Activated naive CD8-positive, alpha-beta T cell treated with anti-CD3 and anti-CD28 coated beads, Interleukin-2, amount 50 U/mL, for 16 hours (primary cell): ENCODE results near the gene FGF6.

ENCODE experiments used
- DNase-seq: peaks from one replicate; pipeline ENCODE4 v3.0.0-alpha.2; 2020; ENCODE audit warnings: low read depth, low spot score

Gene FGF6

DNA sequence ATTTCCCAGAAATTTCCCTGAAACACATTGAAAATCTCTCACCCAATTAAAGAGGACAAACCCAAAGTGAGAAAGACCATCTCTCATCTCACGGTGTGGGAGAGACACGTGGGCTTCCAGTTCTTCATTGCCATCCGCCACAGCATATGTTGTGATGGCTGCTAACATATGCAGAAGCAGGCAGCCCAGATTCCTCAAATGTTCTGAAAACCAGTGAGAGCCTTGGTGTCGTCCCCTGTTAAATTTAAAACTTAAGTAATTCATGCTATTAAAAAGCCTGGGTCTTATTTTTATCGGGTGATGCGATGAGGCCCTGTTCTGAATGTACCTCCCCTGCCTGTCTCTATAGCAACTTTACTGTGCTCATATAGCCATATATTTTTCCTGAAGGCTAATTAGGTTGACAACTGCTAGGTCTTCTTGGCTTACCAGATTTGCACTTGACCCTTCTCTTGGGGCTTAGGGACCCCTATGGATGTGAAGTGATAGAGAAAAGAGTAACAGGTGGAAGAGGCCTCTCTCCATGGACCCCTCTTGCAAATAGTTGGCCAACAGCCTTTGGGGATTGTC, 2.8 kb upstream of the FGF6 start:
- DNase-seq: no peak

DNA sequence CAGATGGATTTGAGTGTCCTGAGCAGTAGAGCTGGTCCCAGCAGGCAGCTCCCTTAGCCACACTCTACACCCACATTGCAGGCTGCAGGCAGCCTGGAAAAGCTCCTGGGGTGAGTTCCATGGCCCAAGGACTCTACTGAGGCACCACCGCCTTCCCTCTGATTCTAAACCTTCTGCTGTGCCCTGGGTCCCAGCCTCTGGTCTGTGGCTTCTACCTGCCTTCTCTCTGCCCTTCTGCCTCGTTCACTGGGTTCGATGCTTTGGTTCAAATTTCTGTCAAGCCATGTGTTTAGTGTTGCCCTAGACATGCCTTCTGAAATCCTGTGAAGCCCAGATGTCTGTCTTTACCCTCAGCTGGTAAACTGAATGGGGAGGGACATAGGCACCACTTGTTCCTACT, 1.5 kb upstream of the FGF6 start:
- no peak for DNase-seq

DNA sequence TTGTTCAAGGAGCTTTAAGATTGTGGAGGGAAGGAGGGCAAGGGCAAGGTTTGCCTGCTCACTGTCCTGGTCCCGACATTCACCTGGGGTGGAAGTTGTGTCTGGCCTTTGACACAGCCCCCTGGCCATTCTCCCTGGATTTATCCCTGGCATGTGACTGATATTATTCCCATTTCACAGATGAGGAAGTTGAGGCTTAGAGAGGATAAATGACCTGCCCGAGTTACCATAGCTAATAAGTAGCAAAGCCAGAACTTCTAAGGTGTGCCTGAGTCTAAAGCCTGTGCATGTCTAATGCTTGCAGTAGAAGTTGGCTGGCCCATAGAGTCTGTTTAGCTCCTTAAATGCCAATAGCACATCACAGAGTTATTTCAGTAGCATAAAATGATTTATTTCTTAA, 720 bp upstream of the FGF6 start:
- no peak for DNase-seq

DNA sequence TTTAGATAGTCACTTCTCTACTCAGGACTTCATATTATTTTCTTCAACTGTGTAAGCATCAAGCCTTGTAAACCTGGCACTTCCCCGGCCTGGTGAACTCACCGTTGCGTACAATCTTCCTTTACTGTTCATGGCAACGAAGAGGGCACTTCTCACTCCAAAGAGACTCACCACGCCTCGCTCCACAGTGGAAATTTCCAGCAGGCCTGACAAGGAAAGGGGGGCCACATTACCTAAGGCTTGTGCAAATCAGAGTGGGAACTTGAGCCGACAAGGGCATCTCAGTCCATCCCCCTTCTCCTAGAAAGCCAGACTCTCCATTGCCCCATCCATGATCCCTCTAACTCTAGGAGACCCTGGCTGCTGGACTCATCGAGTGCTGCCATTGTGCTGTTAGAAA, 1.6 kb downstream of the FGF6 start:
- DNase-seq: no peak

DNA sequence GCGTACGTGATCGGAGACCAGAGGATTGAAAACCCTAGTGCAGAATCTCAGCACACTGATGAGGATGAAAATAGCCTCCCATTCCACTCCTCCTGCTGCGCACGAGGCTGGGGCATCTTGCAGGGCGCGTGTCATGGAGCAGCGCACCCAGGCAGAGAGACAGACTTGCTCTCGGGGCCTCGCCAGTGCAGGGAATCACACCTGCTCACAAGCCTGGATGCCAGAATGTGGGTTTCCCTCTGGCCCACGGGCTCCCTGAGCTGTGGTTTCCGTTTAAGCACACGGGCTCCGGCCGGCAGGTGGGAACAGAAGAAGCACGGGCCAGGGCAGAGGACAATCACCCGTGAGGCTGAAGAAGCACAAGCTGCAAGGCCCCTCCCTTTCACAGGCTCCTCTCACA, 2.0 kb downstream of the FGF6 start:
- DNase-seq: no peak

DNA sequence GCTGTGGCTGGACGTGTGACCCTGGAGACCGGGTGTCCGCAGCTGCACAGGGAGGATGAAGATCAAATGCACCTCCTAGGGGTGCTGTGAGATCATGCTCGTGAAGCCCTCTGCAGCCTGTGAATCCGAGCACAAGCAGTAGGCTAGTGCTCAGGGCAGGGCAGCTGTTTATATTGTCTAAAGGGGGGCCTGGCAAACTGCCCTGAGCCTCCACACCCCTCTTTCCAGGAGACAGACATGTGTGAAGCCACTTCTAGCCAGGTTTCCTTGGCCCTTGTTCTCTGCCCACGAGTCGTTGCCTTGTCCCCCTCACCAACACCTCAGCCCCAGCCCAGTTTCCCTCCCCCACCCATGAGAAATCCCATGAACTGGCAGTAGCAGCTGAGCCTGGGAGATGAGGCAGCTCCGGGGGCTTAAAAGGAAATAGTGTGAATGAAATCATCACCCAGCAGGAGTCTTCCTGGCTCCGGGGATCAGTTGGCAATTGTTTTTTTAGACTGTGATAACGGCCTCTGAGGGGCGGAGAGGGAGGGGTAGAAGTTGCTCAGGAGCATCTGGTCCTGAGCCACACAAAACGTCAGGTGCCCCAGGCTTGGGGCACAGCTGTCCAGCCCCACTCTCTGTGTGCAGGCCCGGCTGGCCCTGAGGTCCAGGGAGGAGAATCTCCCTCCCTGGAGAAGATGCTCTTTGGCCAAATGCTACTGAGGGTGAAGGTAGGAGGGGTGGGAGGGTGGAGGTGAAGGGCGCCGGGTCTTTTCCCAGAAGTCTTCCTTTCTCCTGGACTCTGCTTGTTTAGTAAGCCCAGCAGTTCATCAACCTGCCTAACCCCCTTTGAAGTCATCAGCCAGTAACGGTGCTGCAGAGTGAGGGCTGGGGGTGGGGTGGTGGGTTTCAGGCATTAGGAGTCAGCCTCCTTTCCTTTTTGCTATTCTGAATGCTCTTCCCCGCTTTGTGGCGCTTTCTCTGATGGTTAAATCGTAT, 4.0 kb downstream of the FGF6 start:
- DNase-seq: no peak

DNA sequence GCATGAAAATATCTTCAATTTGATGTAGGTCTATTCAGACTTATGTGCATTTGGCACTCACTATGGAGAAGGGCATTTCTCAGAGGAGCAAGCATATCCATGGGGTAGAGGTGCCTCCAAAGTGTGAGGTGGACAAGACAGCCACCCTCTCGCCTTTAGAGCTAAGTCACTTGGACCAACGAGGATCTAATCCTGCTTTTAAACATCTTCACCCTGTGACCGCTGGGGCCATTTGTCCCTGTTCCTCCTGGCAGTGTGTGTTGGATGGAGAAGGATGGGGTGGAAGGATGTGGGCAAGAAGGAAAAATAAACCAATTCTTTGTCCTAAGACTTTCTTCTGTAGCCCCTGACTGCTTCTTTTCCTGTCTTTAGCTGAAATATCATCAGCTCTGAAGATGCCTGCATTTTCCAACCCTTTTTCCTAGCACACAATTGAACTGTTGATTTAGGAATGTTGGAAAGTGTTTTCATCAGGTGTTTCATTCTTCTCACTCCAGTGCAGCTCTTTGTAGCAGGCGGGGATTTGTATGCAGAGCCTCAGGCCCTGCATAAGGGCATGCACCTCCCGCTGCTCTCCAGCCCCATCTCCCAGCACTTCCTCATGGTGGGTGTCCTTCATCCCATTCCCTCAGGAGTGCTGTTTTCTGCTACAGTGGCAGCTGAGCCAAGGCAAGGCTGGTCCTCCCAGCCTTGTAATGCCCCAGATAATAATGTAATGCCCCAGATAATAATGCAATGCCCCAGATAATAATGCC, 5.3 kb downstream of the FGF6 start:
- DNase-seq: no peak

DNA sequence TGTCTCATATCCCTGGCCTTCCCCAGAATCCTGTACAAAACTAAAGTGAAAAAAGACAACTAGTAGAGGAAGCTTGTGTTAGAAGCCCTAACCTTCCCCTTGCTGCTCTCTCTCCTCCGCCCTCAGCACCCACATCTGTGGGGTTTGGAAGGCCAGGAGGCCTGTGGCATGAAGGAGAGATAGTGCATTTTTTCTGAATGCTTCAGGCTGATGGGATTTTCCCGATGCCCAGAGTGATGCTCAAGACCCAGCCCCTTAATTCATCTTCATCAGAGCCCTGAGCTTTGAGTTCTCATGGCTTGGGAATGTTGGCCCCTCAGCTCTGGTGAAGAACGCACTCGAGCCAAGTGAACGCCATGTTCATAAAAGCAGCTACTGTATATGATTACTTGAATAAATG, 5.9 kb downstream of the FGF6 start:
- DNase-seq: no peak

DNA sequence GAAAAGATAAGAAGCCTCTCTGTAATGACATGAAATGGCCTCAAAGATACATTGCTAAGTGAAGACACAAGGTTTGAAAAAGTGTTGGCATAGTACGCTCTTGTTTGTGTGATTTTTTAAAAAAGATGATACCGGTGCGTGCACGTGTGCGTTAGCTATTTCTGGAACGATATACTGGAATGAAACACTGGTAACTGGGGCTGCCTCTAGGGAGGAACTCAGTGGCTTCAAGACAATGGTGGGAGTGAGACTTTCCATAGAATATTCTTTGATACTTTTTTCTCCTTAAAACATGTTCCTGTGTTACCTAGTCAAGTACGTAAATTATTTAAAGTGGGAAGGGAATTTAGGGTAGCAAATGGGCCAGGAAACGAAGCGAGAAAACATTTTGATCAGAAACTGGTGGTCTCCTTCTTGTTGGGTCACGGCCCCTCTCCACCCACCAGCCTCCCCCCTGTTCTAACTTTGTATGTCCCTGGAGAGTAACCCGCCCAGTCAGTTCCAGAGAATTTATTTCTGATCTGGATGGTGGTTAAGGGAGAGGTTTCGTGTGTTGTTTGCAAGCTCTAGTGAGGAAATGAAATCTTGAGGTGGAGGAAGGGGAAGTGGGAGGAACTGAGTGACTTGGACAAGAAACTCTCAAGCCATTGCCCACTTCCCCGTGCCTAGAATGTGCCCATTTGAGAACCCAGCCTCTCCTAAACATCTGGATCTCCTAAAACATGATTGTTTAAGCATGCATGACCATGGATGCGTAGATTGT, 6.6 kb downstream of the FGF6 start:
- DNase-seq: no peak

DNA sequence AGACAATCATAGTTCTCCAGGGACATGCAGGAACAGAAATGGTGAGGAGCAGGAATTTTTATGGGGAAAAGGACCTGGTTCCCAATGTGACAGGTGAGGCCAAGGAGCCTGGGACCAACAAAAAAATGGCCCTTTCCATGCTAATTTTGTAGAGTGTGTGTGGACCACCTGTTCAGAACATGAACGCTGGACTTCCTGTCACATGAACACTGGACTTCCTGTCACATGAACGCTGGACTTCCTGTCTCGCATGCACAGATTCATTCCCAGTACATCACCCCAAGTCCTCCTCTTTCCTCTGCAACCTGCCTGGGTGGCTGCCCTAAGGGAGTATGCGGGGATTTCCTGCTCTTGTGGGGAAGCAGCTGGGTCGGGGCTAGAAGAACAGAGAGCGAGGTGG, 10.1 kb downstream of the FGF6 start:
- DNase-seq: no peak

DNA sequence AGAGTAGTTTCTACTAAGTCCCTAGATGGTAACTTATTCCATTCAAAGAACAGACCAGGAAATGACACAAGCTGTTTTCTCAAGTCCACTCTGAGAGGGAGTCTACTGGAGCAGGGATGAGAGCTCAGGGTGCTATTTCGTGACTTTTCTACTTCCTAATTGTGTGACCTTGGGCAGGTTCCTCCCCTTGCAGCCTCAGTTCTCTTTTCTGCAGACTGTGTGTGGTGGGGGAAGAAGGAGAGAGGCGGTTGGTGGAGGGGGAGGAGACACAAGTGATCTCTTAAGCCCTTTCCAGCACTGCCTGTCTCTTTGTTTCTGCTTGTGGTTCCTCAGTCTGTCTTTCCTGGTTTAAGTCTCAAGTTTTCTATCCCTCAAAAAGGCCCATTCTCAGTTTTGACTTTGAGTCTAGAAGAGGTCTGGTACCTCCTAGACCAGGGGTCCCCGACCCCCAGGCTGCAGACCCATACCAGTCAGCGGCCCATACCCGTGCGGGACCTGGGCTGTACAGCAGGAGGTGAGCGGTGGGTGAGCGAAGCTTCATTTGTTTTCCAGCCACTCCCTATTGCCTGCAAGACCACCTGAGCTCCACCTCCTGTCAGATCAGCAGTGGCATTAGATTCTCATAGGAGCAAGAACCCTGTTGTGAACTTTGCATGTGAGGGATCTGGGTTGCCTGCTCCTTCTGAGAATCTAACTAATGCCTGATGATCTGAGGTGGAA, 10.7 kb downstream of the FGF6 start:
- no peak for DNase-seq

DNA sequence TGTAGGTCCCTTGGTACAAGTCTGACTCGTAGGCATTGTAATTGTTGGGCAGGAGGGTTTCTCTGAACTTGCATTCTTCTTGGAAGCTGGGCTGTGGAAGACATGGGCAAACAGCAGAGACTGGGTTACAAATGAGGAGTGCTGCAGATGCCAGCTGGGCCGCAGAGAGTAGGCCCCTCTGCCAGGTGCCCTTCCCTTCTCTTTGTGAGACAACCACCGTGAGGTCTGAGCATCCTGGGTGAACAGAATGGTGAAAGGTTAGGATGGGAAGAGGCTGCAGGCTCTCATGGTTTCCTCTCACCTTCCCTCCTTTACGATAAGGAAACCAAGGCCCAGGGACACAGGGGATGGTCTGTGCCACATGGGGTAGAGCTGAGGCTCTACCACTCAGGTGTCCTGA, 11.3 kb downstream of the FGF6 start:
- DNase-seq: no peak

DNA sequence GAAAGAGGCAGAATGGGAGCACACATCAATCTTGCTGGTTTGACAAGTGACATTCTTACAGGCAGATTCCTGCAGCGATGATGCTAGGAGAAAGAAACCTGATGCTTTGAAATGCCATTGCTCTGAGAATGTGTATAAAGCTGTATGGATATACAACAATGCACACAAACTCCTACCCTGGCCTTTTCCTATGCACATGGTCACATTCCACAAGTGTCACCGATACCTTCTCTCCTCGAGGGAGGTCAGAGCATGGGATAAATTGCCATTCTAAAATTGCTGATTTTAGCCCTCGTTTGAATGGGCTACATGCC, 11.9 kb downstream of the FGF6 start:
- DNase-seq: no peak

DNA sequence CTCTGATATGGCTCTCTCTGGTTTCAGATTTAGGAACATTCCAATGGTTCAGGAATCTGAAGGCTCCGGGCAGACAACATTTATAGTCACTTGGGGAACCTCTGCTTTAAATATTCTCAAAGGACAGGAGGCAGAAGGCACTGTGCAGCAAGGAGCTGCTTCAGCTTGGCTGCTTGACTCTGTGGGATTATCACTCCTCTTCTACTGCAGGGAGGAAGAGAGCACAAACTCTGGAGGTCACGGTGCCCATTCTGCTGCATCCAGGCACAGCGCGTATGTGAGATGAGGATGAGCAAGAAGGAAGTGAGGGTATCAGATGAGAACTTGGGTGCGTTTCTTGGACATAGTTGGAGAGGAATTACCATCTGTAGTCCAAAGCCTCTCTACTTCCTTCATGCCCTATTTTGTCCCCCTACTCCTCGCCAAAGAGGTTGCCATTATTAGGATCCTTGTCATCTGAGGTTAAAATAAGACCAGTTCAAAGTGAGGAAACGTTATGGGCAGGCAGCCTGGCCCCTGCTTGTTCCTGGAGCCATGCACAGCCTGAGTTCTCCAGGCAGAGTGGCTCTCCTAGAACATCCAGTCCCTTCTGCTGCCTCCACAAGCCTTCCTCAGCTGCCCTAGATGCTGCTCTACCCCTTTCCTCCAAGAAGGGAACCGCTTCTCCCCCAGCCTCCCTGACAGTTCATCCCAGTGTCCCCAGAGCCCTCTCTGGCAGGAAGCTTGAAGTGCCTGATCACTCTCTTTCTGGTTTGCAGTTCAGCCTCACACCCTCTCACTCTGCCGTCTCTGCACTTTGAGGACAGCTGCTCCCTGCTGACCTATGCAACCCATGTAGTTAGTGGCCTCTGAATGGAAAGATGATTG, 12.5 kb downstream of the FGF6 start:
- no peak for DNase-seq

DNA sequence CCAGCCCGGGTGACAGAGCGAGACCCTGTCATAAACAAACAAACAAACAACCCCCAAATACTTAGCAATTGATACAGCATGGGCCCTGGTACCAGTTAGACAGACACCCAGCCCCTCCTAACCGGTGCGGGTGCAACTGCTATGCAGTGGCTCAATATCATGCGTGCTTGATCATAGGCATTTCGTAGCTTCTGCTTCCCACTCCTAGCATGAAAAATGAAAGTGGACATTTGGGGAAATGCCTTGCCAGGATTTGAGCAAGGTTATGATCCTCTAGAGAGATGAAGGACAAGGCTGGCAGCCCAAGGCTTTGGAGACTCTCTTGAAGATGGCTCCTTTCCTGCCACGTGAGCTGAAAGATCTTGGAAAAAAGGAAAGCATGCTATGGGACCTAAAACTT, 13.7 kb downstream of the FGF6 start:
- DNase-seq: no peak

DNA sequence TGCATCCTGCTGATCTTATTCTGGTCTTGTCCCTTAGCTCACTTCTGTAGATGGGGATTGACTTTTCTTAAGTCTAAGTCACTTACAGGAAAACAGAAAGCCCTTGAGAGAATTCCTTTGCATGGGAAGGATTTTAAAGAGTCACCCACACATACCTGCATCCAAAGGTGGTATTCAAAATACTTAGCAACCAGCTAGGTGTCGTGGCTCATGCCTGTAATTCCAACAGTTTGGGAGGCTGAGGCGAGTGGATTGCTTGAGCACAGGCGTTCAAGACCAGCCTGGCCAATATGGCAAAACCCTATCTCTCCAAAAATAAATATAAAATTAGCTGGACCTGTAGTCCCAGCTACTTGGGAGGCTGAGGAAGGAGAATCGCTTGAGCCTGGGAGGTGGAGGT, 14.2 kb downstream of the FGF6 start:
- no peak for DNase-seq

DNA sequence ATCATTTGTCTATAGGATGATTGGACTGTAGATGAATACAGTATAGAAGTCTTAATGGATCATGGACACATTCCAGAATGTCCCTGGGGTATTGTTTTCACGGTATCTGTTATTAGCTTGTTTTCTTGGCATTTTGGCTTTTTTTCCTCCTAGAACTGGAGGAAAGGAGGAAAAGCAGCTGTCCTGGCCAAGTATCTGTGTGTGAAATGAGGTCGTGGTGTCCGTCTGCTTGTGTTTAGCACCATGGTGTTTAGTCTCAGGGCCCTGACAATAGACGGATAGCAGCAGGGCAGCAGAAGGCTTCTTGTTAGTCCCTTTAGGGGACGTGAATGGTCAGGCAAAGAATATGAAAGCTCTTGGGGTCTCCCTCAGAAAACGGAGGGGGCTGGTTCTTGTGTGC, 21.2 kb downstream of the FGF6 start:
- DNase-seq: no peak

DNA sequence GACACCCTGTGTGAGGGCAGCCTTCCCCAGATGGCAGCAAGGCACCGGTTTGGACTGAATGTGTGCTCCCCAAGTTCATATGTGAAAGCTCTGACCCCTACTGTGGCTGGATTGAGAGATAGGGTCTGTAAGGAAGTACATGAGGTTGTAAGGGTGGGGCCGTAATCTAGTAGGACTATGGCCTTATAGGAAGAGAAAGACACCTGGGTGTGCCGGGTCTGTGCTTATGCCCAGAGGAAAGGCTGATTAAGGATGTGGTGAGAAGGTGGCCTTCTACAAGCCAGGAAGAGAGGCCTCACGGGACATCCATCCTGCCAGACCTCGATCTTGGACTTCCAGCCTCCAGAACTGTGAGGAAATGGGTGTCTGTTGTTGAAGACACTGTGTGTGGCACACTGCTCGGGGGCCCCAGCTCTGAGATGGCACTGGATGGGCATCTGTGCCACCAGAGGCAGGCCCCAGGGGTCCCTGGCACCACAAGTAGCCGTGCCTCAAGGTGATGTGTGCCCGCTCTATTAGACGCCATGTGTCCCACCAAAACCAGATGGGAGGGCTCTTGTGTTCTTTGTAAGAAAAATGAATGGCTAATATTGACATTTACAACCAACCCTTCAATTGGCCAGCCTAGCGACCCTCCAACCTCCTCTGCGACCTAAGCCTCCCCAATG, 22.0 kb downstream of the FGF6 start:
- no peak for DNase-seq

DNA sequence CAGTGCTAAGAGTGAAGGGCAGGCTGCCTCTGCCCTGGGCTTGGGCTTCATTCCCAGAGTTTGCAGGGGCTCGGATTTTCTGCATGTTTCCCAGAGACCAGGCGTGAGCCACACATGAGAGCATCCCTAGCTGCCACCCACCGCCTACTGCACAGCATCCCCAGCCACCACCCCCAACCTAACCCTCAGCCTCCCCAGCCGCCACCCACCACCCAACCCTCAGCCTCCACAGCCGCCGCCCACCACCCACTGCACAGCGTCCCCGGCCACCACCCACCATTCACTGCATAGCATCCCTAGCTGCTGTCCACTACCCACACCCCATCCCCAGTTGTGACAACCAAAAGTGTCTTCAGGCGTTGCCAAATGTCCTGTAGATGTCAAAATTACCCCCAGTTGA, 22.6 kb downstream of the FGF6 start:
- DNase-seq: no peak

DNA sequence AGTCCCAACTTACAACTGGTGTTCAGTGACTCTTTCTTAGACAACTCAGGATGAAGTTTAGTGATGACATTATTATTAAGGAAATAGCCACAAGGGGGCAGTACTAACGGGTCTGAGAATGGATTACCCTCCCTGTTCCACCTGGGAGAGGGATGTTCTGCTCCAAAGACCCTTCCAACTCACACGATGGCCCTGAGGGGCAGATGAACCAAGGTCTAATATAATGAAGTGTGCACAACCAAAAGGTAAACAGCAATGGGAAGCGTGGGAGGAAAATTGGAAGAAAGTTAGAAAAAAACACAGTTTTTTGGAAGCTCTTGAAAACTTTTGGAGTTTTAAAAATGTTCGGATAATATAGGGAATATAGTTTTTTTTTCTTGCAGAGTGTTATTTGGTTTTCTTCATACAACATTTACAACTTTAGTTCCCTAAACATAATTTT, 24.0 kb downstream of the FGF6 start:
- no peak for DNase-seq
